Measurements from ENCODE around the gene ANGPTL2. TPM values are rescaled to one million over a fixed set of nuclear protein-coding genes. Genes with fewer than 3 reads are reported as not detected.

ANGPTL2 gene
- total and polyA plus RNA-seq, 12 donors, result 3.0 to 32.6 (median 11.4) TPM

- DNase-seq, result no peak
- Histone ChIP-seq H3K27ac (peak overlapping the region in 1 of 5 donors; percentile 86), H3K9me3 (replicated peaks in 1 of 3) (no peaks in the 10 kb centered on the region), H3K36me3 (replicated peaks in 1 of 2) (no peaks in the 10 kb centered on the region), H3K4me3 (no peak overlapping the region), H3K4me1 (replicated peaks in 1 of 2) (peaks cover 19 to 36% of the 10 kb centered on the region in 2 donors), H3K27me3 (no peaks in the 10 kb centered on the region)
- TF ChIP-seq POLR2A (IDR thresholded peaks at IDR 0.05), result no peak
- intact Hi-C loops (cut with DNase I), result loop anchor here in 1 of 2 donors (10.0 kb wide), 1 partner anchor 71 kb away; no protein-coding TSS in a partner anchor
- WGBS, 4 donors, result 93 to 100% (median 96%) methylated on average over 1 to 7 of the region's 7 CpGs
Observed at GRCh38 chr9:127124111-127124531, 1.7 kb upstream of the ANGPTL2 start.

GRCh38 chr9:127123064-127123890 is 842 bp upstream of the ANGPTL2 start:
- DNase-seq, result peak; percentile 33 to 86 (median 44)
- intact Hi-C loops (cut with DNase I), result loop anchor here in 1 of 2 donors (10.0 kb wide), 1 partner anchor 72 kb away; no protein-coding TSS in a partner anchor
- H3K27me3 ChIP-seq, result no peaks in the 10 kb centered on the region
- peak overlapping the region in 4 of 5 donors; percentile 51 to 86 (median 64) for H3K27ac ChIP-seq
- peak overlapping the region in 1 of 4 donors; percentile 41 for H3K4me3 ChIP-seq
- H3K4me1 ChIP-seq (replicated peaks in 1 of 2), result peaks cover 19 to 30% of the 10 kb centered on the region in 2 donors
- no peaks in the 10 kb centered on the region for H3K9me3 ChIP-seq (replicated peaks in 1 of 3)
- no peaks in the 10 kb centered on the region for H3K36me3 ChIP-seq (replicated peaks in 1 of 2)
- WGBS, 4 donors, result 27 to 41% (median 29%) methylated on average over 9 to 16 of the region's 16 CpGs
- TF ChIP-seq POLR2A (IDR thresholded peaks at IDR 0.05) (no peak), CTCF (IDR thresholded peaks at IDR 0.05) (no peak)

- peak in 4 of 7 donors; percentile 19 to 38 (median 26) for DNase-seq
- TF ChIP-seq CTCF (IDR thresholded peaks at IDR 0.05) (no peak), POLR2A (IDR thresholded peaks at IDR 0.05) (no peak)
- Histone ChIP-seq H3K27ac (peak overlapping the region in 4 of 5 donors; percentile 51 to 86 (median 64)), H3K36me3 (replicated peaks in 1 of 2) (no peaks in the 10 kb centered on the region), H3K27me3 (no peaks in the 10 kb centered on the region), H3K4me3 (peak overlapping the region in 3 of 4 donors; percentile 9 to 41 (median 17)), H3K9me3 (replicated peaks in 1 of 3) (no peaks in the 10 kb centered on the region), H3K4me1 (replicated peaks in 1 of 2) (peaks cover 19 to 29% of the 10 kb centered on the region in 2 donors)
- WGBS, 4 donors, result 32 to 44% (median 40%) methylated on average over 1 to 20 of the region's 20 CpGs
- intact Hi-C loops (cut with DNase I), result loop anchor here in 1 of 2 donors (10.0 kb wide), 1 partner anchor 73 kb away; no protein-coding TSS in a partner anchor
Observed at GRCh38 chr9:127121628-127122175, 733 bp downstream of the ANGPTL2 start.

GRCh38 chr9:127119320-127119709 is 3.1 kb downstream of the ANGPTL2 start:
- WGBS, 4 donors, result 82 to 97% (median 90%) methylated on average over 4 of the region's 4 CpGs
- intact Hi-C loops (cut with DNase I), result no loop called here
- no peak for DNase-seq
- Histone ChIP-seq H3K36me3 (replicated peaks in 1 of 2) (no peaks in the 10 kb centered on the region), H3K27me3 (no peaks in the 10 kb centered on the region), H3K4me3 (no peak overlapping the region), H3K9me3 (replicated peaks in 1 of 3) (no peaks in the 10 kb centered on the region), H3K27ac (no peak overlapping the region), H3K4me1 (replicated peaks in 1 of 2) (peaks cover 19 to 29% of the 10 kb centered on the region in 2 donors)
- TF ChIP-seq CTCF (IDR thresholded peaks at IDR 0.05) (no peak), POLR2A (IDR thresholded peaks at IDR 0.05) (no peak)
